Measurements from ENCODE around the gene GABBR2.

The GABBR2 gene

DNA sequence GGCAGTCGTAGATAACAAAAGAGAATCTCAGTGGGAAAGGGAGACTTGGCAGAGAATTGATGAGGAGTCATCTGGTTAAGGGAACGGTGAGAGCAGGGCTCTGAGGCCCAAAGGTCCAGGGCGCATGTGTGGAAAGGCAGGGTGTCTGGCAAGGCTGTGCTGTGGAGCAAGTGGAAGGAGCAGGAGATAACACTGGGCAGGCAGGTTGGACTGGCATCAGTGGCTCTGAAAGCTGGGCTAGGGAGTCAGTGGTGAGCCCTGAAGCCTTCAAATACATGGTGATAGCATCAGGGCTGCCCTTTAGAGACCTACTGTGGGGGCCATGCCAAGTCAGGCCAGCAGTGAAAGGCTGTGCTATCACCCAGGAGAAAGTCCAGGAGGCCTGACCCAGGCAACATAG is 131.3 kb downstream of the GABBR2 start:
- no peak overlapping the region for H3K4me3 ChIP-seq (ENCODE audit: low read length)
- no peaks in the 10 kb centered on the region for H3K79me2 ChIP-seq (ENCODE audit: low read length)
- no peaks in the 10 kb centered on the region for H3K27me3 ChIP-seq (replicated peaks; ENCODE audit: insufficient read depth, low read length)
- H3K36me3 ChIP-seq (replicated peaks; ENCODE audit: insufficient read depth, low read length): no peaks in the 10 kb centered on the region
- no peak overlapping the region for H3K4me2 ChIP-seq (ENCODE audit: low read depth, low read length)
- DNase-seq: no peak
- no peaks in the 10 kb centered on the region for H3K9me3 ChIP-seq (replicated peaks; ENCODE audit: insufficient read depth, low read length)
- no peak overlapping the region for H3K27ac ChIP-seq (ENCODE audit: low read length)
- TF ChIP-seq EZH2 (optimal IDR thresholded peaks at IDR 0.05; ENCODE audit: low read depth, low read length) (no peak), EZH2phosphoT487 (IDR thresholded peaks at IDR 0.05; ENCODE audit: low read length) (no peak), CTCF (IDR thresholded peaks at IDR 0.05; ENCODE audit: low read length) (no peak)
- peaks cover 18% of the 10 kb centered on the region for H3K4me1 ChIP-seq (ENCODE audit: low read length)
- H3K9me2 ChIP-seq (replicated peaks; ENCODE audit: insufficient read depth, low read length): no peaks in the 10 kb centered on the region
- no peaks in the 10 kb centered on the region for H4K20me1 ChIP-seq (ENCODE audit: insufficient read depth, low read length)
- peaks cover 8% of the 10 kb centered on the region for H3F3A ChIP-seq (ENCODE audit: insufficient read depth, low read length)
- no peak overlapping the region for H3K9ac ChIP-seq (ENCODE audit: low read length)
- H2AFZ ChIP-seq (ENCODE audit: low read length): no peak overlapping the region

DNA sequence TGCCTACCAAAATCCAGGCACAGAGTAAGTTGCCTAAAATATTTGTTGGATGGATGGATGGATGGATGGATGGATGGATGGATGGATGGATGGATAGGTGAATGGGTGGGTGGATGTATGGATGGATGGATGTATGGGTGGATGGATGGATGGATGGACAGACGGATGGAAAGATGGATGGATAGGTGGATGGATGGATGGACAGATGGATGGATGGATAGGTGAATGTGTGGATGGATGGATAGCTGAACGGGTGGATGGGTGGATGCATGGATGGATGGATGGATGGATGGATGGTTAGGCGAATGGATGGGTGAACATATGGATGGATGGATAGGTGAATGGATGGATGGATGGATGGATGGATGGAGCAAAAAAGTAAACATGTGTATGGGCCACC is 131.9 kb downstream of the GABBR2 start:
- H3K36me3 ChIP-seq (replicated peaks; ENCODE audit: insufficient read depth, low read length): no peaks in the 10 kb centered on the region
- peaks cover 8% of the 10 kb centered on the region for H3F3A ChIP-seq (ENCODE audit: insufficient read depth, low read length)
- no peaks in the 10 kb centered on the region for H4K20me1 ChIP-seq (ENCODE audit: insufficient read depth, low read length)
- no peak for TF ChIP-seq EZH2phosphoT487 (IDR thresholded peaks at IDR 0.05; ENCODE audit: low read length)
- TF ChIP-seq EZH2 (optimal IDR thresholded peaks at IDR 0.05; ENCODE audit: low read depth, low read length): no peak
- TF ChIP-seq CTCF (IDR thresholded peaks at IDR 0.05; ENCODE audit: low read length): no peak
- H3K27me3 ChIP-seq (replicated peaks; ENCODE audit: insufficient read depth, low read length): no peaks in the 10 kb centered on the region
- H3K9ac ChIP-seq (ENCODE audit: low read length): no peak overlapping the region
- DNase-seq: no peak
- no peak overlapping the region for H3K4me3 ChIP-seq (ENCODE audit: low read length)
- H3K27ac ChIP-seq (ENCODE audit: low read length): no peak overlapping the region
- H3K79me2 ChIP-seq (ENCODE audit: low read length): no peaks in the 10 kb centered on the region
- H3K4me1 ChIP-seq (ENCODE audit: low read length): peaks cover 18% of the 10 kb centered on the region
- no peak overlapping the region for H3K4me2 ChIP-seq (ENCODE audit: low read depth, low read length)
- H2AFZ ChIP-seq (ENCODE audit: low read length): no peak overlapping the region
- no peaks in the 10 kb centered on the region for H3K9me3 ChIP-seq (replicated peaks; ENCODE audit: insufficient read depth, low read length)
- no peaks in the 10 kb centered on the region for H3K9me2 ChIP-seq (replicated peaks; ENCODE audit: insufficient read depth, low read length)

GRCh38 chr9:98576354-98576753 is 132.4 kb downstream of the GABBR2 start:
- TF ChIP-seq EZH2phosphoT487 (IDR thresholded peaks at IDR 0.05; ENCODE audit: low read length) (no peak), EZH2 (optimal IDR thresholded peaks at IDR 0.05; ENCODE audit: low read depth, low read length) (no peak), CTCF (IDR thresholded peaks at IDR 0.05; ENCODE audit: low read length) (no peak)
- H3K9me2 ChIP-seq (replicated peaks; ENCODE audit: insufficient read depth, low read length): no peaks in the 10 kb centered on the region
- H4K20me1 ChIP-seq (ENCODE audit: insufficient read depth, low read length): no peaks in the 10 kb centered on the region
- H3K9me3 ChIP-seq (replicated peaks; ENCODE audit: insufficient read depth, low read length): no peaks in the 10 kb centered on the region
- peaks cover 8% of the 10 kb centered on the region for H3F3A ChIP-seq (ENCODE audit: insufficient read depth, low read length)
- H3K4me3 ChIP-seq (ENCODE audit: low read length): no peak overlapping the region
- H3K4me2 ChIP-seq (ENCODE audit: low read depth, low read length): 0 out of 2 replicates have a peak overlapping the region, but pooled peaks have one; percentile 27
- H3K27me3 ChIP-seq (replicated peaks; ENCODE audit: insufficient read depth, low read length): no peaks in the 10 kb centered on the region
- no peak overlapping the region for H3K9ac ChIP-seq (ENCODE audit: low read length)
- H3K36me3 ChIP-seq (replicated peaks; ENCODE audit: insufficient read depth, low read length): no peaks in the 10 kb centered on the region
- no peaks in the 10 kb centered on the region for H3K79me2 ChIP-seq (ENCODE audit: low read length)
- no peak overlapping the region for H3K27ac ChIP-seq (ENCODE audit: low read length)
- DNase-seq: no peak
- H3K4me1 ChIP-seq (ENCODE audit: low read length): peaks cover 18% of the 10 kb centered on the region
- H2AFZ ChIP-seq (ENCODE audit: low read length): no peak overlapping the region

All from MM.1S (cell line).